ENCODE results near the gene ACRBP.

The ACRBP gene

DNA sequence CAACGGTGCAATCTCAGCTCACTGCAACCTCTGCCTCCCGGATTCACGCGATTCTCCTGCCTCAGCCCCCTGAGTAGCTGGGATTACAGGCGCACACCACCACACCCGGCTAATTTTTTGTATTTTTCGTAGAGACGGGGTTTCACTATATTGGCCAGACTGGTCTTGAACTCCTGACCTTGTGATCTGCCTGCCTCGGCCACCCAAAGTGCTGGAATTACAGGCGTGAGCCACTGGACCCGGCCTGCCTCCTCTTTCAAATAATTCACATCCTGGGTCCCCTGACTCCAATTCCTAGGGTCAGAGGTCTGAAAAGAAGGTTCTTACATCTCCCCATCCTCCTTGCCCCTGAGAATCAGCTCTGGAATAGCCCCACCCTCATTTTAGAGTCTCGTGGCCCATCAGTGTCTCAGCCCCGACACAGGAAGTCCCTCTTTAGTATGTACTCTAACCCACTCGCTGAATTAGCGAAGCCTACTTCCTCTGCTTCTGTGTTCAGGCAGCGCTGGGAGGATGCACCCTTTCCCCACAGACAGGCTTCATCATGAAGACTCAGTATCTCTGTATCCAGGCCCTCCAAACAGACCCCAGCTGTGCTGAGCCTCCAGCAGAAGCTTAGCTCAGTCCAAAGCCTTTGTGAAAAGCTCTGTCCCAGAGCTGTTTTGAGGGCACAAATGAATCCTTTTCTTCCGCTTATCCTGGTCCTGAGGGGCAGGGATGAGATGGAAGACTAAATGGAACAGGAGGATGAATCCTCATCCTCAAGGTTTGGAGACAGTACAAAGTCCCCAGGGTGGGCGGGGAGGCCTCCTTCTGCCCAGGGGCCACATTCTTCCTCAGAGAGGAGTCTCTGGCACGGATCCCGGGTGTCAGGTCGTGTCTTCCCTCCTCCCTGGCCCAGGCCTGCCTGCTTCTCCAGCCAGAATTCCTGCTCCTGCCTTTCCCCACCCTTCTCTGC is 14.9 kb downstream of the ACRBP start:
- H3K36me3 ChIP-seq (ENCODE audit: control insufficient read depth, insufficient read depth, low read length) = no peaks in the 10 kb centered on the region
- H3K4me1 ChIP-seq (ENCODE audit: control insufficient read depth, insufficient read depth, low read length, poor library complexity, severe bottlenecking) = peaks cover 25% of the 10 kb centered on the region
- no peak overlapping the region for H3K4me3 ChIP-seq (ENCODE audit: extremely low read depth, insufficient read depth, low read length, poor library complexity, severe bottlenecking)
- H3K9me3 ChIP-seq (ENCODE audit: control insufficient read depth, low read length) = no peaks in the 10 kb centered on the region
- 77 to 78% methylated on average over 21 of the region's 21 CpGs for WGBS, 2 experiments (ENCODE audit: insufficient coverage in 2 of 2)
- H3K27ac ChIP-seq (ENCODE audit: low read depth, low read length, severe bottlenecking) = peak overlapping the region; percentile 60

DNA sequence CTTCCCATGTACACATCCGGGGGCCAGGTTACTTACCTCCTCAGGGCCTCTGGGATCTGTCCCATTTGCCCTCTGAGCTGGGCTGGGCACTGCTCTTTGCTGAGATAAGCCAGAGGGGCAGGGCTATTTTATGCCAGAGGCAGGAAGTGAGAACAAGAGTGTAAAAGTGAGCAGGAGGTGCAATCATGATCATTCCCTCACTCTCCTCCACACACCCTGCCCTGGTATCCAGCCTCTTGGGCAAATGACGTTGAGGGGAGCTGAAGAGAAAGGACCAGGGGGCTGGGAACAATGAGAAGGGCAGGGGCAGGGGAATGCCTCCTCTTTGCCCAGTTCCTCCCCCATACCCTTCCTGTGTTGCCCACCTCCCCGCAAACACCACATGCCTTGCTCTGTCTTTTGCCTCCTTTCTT is 15.7 kb downstream of the ACRBP start:
- Histone ChIP-seq H3K9me3 (ENCODE audit: control insufficient read depth, low read length) (no peaks in the 10 kb centered on the region), H3K27ac (ENCODE audit: low read depth, low read length, severe bottlenecking) (no peak overlapping the region), H3K36me3 (ENCODE audit: control insufficient read depth, insufficient read depth, low read length) (no peaks in the 10 kb centered on the region), H3K4me3 (ENCODE audit: extremely low read depth, insufficient read depth, low read length, poor library complexity, severe bottlenecking) (no peak overlapping the region), H3K4me1 (ENCODE audit: control insufficient read depth, insufficient read depth, low read length, poor library complexity, severe bottlenecking) (peaks cover 25% of the 10 kb centered on the region)
- WGBS, 2 experiments (ENCODE audit: insufficient coverage in 2 of 2) = 89 to 100% methylated on average over 2 to 3 of the region's 3 CpGs

DNA sequence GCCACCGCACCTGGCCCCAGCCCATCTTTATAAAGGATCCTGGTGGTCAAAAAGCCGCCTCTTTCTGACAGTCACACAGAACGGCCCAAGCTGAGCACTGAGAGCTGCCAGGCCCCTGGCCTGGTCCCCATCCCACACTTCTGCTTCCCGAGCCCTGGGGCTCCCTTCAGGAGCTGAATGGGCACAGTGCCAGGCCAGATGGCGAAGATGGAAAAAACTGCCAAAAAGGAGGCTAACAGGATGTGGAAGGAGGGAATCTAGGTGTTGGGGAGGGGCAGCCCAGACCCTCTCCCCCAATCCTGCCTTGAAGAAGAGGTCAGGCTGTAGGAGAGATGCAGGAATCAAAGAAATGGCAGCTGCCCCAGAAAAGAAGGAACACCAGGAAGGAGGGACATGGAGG is 16.5 kb downstream of the ACRBP start:
- Histone ChIP-seq H3K9me3 (ENCODE audit: control insufficient read depth, low read length) (no peaks in the 10 kb centered on the region), H3K27ac (ENCODE audit: low read depth, low read length, severe bottlenecking) (no peak overlapping the region), H3K4me1 (ENCODE audit: control insufficient read depth, insufficient read depth, low read length, poor library complexity, severe bottlenecking) (peaks cover 17% of the 10 kb centered on the region), H3K4me3 (ENCODE audit: extremely low read depth, insufficient read depth, low read length, poor library complexity, severe bottlenecking) (no peak overlapping the region), H3K36me3 (ENCODE audit: control insufficient read depth, insufficient read depth, low read length) (no peaks in the 10 kb centered on the region)
- WGBS, 2 experiments (ENCODE audit: insufficient coverage in 2 of 2) = 70 to 85% methylated on average over 2 to 4 of the region's 5 CpGs

DNA sequence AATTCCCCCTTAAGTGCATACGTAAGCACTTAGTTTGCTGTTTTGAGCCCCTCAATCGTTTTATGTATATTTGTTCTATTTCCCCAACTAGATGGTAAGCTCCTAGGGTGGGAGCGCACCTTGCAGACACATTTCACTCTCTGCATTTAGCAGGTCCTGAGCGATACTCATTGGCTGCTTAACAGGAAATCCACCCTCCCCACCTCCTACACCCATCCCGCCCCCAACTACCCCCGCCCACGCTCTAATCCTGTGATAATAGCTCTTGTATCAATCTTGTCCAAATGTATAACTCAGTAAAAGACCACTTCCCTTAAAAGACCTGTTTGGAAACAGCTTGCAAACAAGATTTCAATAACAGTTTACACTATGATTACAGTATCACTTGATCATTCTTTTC is 19.6 kb downstream of the ACRBP start:
- Histone ChIP-seq H3K36me3 (ENCODE audit: control insufficient read depth, insufficient read depth, low read length) (no peaks in the 10 kb centered on the region), H3K4me3 (ENCODE audit: extremely low read depth, insufficient read depth, low read length, poor library complexity, severe bottlenecking) (no peak overlapping the region), H3K4me1 (ENCODE audit: control insufficient read depth, insufficient read depth, low read length, poor library complexity, severe bottlenecking) (peaks cover 7% of the 10 kb centered on the region), H3K9me3 (ENCODE audit: control insufficient read depth, low read length) (no peaks in the 10 kb centered on the region), H3K27ac (ENCODE audit: low read depth, low read length, severe bottlenecking) (no peak overlapping the region)
- WGBS, 2 experiments (ENCODE audit: insufficient coverage in 2 of 2) = 81 to 86% methylated on average over 4 of the region's 7 CpGs

DNA sequence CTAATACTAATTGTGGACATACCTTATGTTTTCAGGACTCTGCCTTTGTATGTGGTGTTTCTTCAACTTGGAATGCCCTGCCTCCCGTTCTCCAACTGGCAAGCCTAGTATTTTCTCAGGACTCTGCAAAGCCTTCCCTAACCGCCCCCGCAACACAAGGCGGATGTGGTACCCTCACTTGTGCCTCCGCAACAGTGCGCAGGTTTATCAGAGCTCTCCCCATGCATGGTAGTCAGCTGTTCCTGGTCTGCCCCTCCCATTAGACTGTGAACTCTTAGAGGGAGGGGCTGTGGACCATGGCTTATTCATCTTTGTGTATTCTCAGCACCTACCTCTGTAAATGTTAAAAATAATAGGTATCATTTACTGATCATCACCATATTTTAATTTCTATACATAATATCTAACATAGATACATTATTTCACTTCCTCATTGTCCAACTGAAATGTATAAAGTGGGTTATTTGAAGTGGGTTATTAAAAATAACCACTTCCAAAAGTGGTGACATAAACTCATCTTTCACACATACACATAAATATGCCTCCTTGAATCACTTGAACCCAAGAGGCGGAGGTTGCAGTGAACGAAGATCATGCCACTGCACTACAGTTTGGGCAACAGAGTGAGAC is 20.5 kb downstream of the ACRBP start:
- H3K4me1 ChIP-seq (ENCODE audit: control insufficient read depth, insufficient read depth, low read length, poor library complexity, severe bottlenecking) = peaks cover 5% of the 10 kb centered on the region
- H3K27ac ChIP-seq (ENCODE audit: low read depth, low read length, severe bottlenecking) = no peak overlapping the region
- no peaks in the 10 kb centered on the region for H3K36me3 ChIP-seq (ENCODE audit: control insufficient read depth, insufficient read depth, low read length)
- no peaks in the 10 kb centered on the region for H3K9me3 ChIP-seq (ENCODE audit: control insufficient read depth, low read length)
- H3K4me3 ChIP-seq (ENCODE audit: extremely low read depth, insufficient read depth, low read length, poor library complexity, severe bottlenecking) = no peak overlapping the region
- WGBS, 2 experiments (ENCODE audit: insufficient coverage in 2 of 2) = 91 to 100% methylated on average over 5 to 8 of the region's 8 CpGs

DNA sequence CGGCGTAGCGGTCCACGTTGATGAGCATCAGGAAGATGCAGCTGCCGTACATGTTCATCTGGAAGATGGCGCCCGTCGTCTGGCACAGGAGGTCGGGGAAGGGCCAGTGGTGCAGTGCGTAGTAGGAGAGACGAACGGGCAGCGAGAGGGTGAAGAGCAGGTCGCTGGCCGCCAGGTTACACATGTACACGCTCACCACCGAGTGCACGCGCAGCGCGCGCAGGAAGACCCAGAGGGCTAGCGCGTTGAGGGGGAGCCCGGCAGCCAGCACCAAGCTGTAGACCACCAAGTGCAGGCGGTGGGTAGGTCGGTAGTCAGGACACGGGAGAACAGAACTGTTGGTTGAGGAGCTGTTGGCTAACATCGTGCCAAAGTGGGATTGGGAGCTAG is 26.4 kb downstream of the ACRBP start:
- no peaks in the 10 kb centered on the region for H3K36me3 ChIP-seq (ENCODE audit: control insufficient read depth, insufficient read depth, low read length)
- H3K4me3 ChIP-seq (ENCODE audit: extremely low read depth, insufficient read depth, low read length, poor library complexity, severe bottlenecking) = no peak overlapping the region
- H3K27ac ChIP-seq (ENCODE audit: low read depth, low read length, severe bottlenecking) = no peak overlapping the region
- H3K4me1 ChIP-seq (ENCODE audit: control insufficient read depth, insufficient read depth, low read length, poor library complexity, severe bottlenecking) = no peaks in the 10 kb centered on the region
- WGBS, 2 experiments (ENCODE audit: insufficient coverage in 2 of 2) = 97 to 98% methylated on average over 24 to 29 of the region's 29 CpGs
- no peaks in the 10 kb centered on the region for H3K9me3 ChIP-seq (ENCODE audit: control insufficient read depth, low read length)

DNA sequence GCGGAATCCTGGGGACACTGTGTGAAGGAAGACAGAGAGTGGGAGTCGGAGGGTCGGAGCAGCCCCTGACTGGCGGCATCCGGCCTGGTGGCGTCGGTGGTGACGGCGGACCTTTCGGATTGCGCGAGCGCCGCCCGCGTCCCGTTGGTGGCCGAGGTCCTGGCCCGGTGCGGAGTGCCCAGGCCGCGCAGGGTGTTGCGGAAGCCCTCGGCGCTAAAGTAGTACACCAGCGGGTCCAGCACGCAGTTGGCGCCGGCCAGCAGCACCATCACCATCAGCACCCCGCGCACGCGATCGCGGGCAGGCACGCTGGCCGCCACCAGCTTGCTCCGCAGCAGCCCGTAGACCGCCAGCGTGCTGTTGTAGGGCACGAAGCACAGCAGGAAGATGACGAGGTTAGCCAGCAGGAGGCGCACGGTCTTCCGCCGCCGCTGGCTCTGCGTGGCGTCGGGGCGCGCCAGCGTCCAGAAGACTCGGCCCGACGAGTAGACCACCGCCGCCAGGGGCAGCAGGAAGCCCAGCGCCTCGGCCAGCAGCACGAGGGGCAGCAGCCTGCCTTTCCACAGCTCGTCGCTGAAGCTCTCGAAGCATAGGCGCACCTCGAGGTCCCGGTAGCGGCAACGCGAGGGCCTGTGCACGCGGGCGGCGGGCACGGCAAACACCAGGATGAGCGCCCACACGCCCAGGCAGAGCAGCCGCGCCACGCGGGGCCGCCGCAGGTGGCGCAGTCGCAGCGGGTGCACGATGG is 26.9 kb downstream of the ACRBP start:
- H3K9me3 ChIP-seq (ENCODE audit: control insufficient read depth, low read length) = no peaks in the 10 kb centered on the region
- no peak overlapping the region for H3K4me3 ChIP-seq (ENCODE audit: extremely low read depth, insufficient read depth, low read length, poor library complexity, severe bottlenecking)
- H3K27ac ChIP-seq (ENCODE audit: low read depth, low read length, severe bottlenecking) = no peak overlapping the region
- no peaks in the 10 kb centered on the region for H3K4me1 ChIP-seq (ENCODE audit: control insufficient read depth, insufficient read depth, low read length, poor library complexity, severe bottlenecking)
- no peaks in the 10 kb centered on the region for H3K36me3 ChIP-seq (ENCODE audit: control insufficient read depth, insufficient read depth, low read length)
- WGBS, 2 experiments (ENCODE audit: insufficient coverage in 2 of 2) = 62 to 66% methylated on average over 80 to 88 of the region's 88 CpGs

DNA sequence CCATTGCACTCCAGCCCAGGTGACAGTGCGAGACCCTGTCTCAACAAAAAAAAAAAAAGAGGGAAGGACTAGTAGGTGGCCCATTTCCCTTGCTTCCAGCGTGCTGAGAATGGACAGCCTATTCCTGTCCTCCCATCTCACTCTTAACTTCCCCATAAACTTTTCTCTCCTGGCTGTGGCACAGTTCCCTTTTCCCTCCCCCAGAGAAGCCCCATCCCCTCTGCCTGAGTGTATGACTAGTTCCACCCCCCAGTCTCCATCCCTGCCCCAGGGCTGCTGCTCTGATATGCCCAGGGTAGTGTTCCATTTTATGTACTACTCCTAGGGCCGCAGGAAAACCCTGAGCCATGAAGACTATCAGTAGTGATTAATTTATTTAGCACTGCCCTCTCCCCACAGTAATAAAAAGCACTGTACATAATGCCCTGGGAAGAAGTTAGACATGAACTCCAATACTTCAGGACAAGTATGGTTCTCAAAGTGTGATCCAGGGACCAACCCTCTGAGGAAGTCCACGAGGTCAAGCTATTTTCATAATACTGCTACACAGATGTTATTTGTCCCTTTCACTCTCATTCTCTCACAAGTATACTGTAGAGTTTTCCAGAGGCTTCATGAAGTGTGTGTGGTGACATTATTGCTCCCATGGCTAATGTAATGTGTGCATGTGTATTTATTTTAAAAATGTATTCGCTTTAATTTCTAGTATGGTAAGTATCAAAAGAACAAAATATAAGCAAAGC is 28.6 kb downstream of the ACRBP start:
- no peaks in the 10 kb centered on the region for H3K36me3 ChIP-seq (ENCODE audit: control insufficient read depth, insufficient read depth, low read length)
- WGBS, 2 experiments (ENCODE audit: insufficient coverage in 2 of 2) = 90 to 100% methylated on average over 2 to 3 of the region's 5 CpGs
- no peak overlapping the region for H3K27ac ChIP-seq (ENCODE audit: low read depth, low read length, severe bottlenecking)
- H3K4me1 ChIP-seq (ENCODE audit: control insufficient read depth, insufficient read depth, low read length, poor library complexity, severe bottlenecking) = peaks cover 6% of the 10 kb centered on the region
- H3K4me3 ChIP-seq (ENCODE audit: extremely low read depth, insufficient read depth, low read length, poor library complexity, severe bottlenecking) = no peak overlapping the region
- no peaks in the 10 kb centered on the region for H3K9me3 ChIP-seq (ENCODE audit: control insufficient read depth, low read length)

DNA sequence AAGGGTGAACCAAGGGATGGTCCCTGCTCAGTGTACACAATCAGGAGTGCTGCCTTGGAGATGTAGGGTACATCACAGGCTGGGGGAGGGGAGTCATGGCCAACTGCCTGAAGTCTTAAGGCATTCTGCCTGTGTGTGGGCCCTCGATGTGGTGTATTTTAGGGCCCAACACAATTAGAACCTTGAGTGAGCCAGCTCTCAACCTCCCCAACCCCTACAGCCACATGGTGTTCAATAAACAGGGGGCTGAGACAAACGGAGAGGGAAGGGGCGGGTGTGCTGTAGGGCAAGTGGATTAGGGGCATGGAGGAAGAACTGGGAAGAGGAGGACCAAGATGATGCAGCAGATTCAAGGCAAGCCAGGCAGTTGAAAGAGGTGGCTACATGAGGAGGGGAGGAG is 31.4 kb downstream of the ACRBP start:
- peak overlapping the region; percentile 53 for H3K27ac ChIP-seq (ENCODE audit: low read depth, low read length, severe bottlenecking)
- H3K4me1 ChIP-seq (ENCODE audit: control insufficient read depth, insufficient read depth, low read length, poor library complexity, severe bottlenecking) = peaks cover 25% of the 10 kb centered on the region
- no peaks in the 10 kb centered on the region for H3K9me3 ChIP-seq (ENCODE audit: control insufficient read depth, low read length)
- H3K36me3 ChIP-seq (ENCODE audit: control insufficient read depth, insufficient read depth, low read length) = no peaks in the 10 kb centered on the region
- 100% methylated on average over 2 of the region's 3 CpGs; no CpG with 5 or more reads in 1 of the 2 experiments for WGBS, 2 experiments (ENCODE audit: insufficient coverage in 2 of 2)
- H3K4me3 ChIP-seq (ENCODE audit: extremely low read depth, insufficient read depth, low read length, poor library complexity, severe bottlenecking) = no peak overlapping the region

DNA sequence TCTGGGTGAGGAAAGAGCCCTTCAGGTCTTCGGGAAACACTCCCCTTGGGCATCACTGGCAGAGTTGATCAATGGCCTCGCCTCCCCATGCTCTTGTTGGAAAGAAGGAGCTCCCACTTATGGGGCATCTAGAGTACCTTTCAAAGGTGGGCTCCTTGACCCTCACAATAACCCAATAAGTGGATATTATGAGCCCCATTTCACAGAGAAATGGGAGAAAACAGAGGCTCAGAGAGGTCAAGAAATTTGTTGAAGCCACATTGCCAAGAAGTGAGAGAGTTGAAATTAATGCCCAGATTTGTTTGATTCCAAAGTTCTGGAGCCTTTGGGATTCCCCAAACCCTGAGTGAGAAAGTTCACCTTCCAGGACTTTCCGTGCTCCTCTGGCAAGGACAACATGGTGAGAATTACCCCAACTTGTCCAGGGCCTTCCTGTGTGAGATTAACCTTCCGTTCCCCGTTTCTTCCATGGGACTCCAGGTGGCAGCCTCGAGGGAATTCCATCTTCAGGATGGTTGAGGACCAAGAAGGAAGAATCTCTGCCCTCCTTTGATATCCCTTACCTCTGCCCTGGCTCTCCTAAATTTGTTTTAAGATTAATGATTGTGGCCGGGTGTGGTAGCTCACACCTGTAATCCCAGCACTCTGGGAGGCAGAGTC is 32.6 kb downstream of the ACRBP start:
- peaks cover 26% of the 10 kb centered on the region for H3K4me1 ChIP-seq (ENCODE audit: control insufficient read depth, insufficient read depth, low read length, poor library complexity, severe bottlenecking)
- no peaks in the 10 kb centered on the region for H3K9me3 ChIP-seq (ENCODE audit: control insufficient read depth, low read length)
- peak overlapping the region; percentile 90 for H3K27ac ChIP-seq (ENCODE audit: low read depth, low read length, severe bottlenecking)
- H3K36me3 ChIP-seq (ENCODE audit: control insufficient read depth, insufficient read depth, low read length) = no peaks in the 10 kb centered on the region
- H3K4me3 ChIP-seq (ENCODE audit: extremely low read depth, insufficient read depth, low read length, poor library complexity, severe bottlenecking) = no peak overlapping the region
- WGBS, 2 experiments (ENCODE audit: insufficient coverage in 2 of 2) = 82 to 85% methylated on average over 3 to 6 of the region's 7 CpGs
